ENCODE measurements around the gene EDC4. TPM values are rescaled to one million over a fixed set of nuclear protein-coding genes. Genes with fewer than 3 reads are reported as not detected.

Gene EDC4
- total and polyA plus RNA-seq, 8 donors: 22.0 to 141 (median 42.0) TPM

GRCh38 chr16:67878232-67878631 lies 5.4 kb downstream of the EDC4 start:
- no peaks in the 10 kb centered on the region for H3K27me3 ChIP-seq
- H3K36me3 ChIP-seq: peaks cover 71 to 76% (median 74%) of the 10 kb centered on the region in 4 donors
- H3K4me3 ChIP-seq: no peak overlapping the region
- H3K4me1 ChIP-seq: peaks cover 16 to 39% (median 28%) of the 10 kb centered on the region in 4 donors
- intact Hi-C loops (cut with DNase I; ENCODE audit: low total_unique reads): no loop called here
- TF ChIP-seq EP300 (IDR thresholded peaks at IDR 0.05) (no peak), POLR2AphosphoS5 (IDR thresholded peaks at IDR 0.05) (no peak), CTCF (IDR thresholded peaks at IDR 0.05) (no peak), POLR2A (IDR thresholded peaks at IDR 0.05) (no peak)
- no peak for DNase-seq
- no peak overlapping the region for H3K27ac ChIP-seq
- H3K9me3 ChIP-seq: no peaks in the 10 kb centered on the region
- whole genome bisulfite sequencing, 5 donors: 89 to 95% (median 92%) methylated on average over 4 to 6 of the region's 6 CpGs

GRCh38 chr16:67878846-67879245 lies 6.0 kb downstream of the EDC4 start:
- H3K27ac ChIP-seq: no peak overlapping the region
- TF ChIP-seq CTCF (IDR thresholded peaks at IDR 0.05): no peak
- no peak for TF ChIP-seq POLR2A (IDR thresholded peaks at IDR 0.05)
- no peak for TF ChIP-seq POLR2AphosphoS5 (IDR thresholded peaks at IDR 0.05)
- H3K36me3 ChIP-seq: peaks cover 77 to 82% (median 80%) of the 10 kb centered on the region in 4 donors
- H3K27me3 ChIP-seq: no peaks in the 10 kb centered on the region
- DNase-seq: no peak
- intact Hi-C loops (cut with DNase I; ENCODE audit: low total_unique reads): no loop called here
- H3K9me3 ChIP-seq: no peaks in the 10 kb centered on the region
- H3K4me3 ChIP-seq: no peak overlapping the region
- H3K4me1 ChIP-seq: peaks cover 13 to 42% (median 23%) of the 10 kb centered on the region in 4 donors
- WGBS, 5 donors: 92 to 98% (median 96%) methylated on average over 2 to 9 of the region's 9 CpGs

- no peak for TF ChIP-seq POLR2A (IDR thresholded peaks at IDR 0.05)
- no peak for TF ChIP-seq EP300 (IDR thresholded peaks at IDR 0.05)
- no peak for TF ChIP-seq CTCF (IDR thresholded peaks at IDR 0.05)
- TF ChIP-seq POLR2AphosphoS5 (IDR thresholded peaks at IDR 0.05): no peak
- DNase-seq: no peak
- no peaks in the 10 kb centered on the region for H3K27me3 ChIP-seq
- peaks cover 13 to 42% (median 23%) of the 10 kb centered on the region in 4 donors for H3K4me1 ChIP-seq
- H3K36me3 ChIP-seq: peaks cover 83 to 88% (median 87%) of the 10 kb centered on the region in 4 donors
- no peak overlapping the region for H3K27ac ChIP-seq
- intact Hi-C loops (cut with DNase I; ENCODE audit: low total_unique reads): no loop called here
- no peak overlapping the region for H3K4me3 ChIP-seq
- WGBS, 5 donors: 93 to 97% (median 95%) methylated on average over 9 to 12 of the region's 12 CpGs
- no peaks in the 10 kb centered on the region for H3K9me3 ChIP-seq
Observed at GRCh38 chr16:67879462-67879861, 6.6 kb downstream of the EDC4 start.

- peaks cover 83 to 93% (median 91%) of the 10 kb centered on the region in 4 donors for H3K36me3 ChIP-seq
- H3K27ac ChIP-seq: no peak overlapping the region
- intact Hi-C loops (cut with DNase I; ENCODE audit: low total_unique reads): loop anchor here (5.0 kb wide), 2 partner anchors 47 to 162 kb away; no protein-coding TSS in a partner anchor
- no peak for DNase-seq
- H3K4me3 ChIP-seq: no peak overlapping the region
- H3K27me3 ChIP-seq: no peaks in the 10 kb centered on the region
- no peaks in the 10 kb centered on the region for H3K9me3 ChIP-seq
- 85 to 96% (median 89%) methylated on average over 3 to 5 of the region's 5 CpGs for WGBS, 5 donors
- peaks cover 13 to 42% (median 23%) of the 10 kb centered on the region in 4 donors for H3K4me1 ChIP-seq
- TF ChIP-seq POLR2AphosphoS5 (IDR thresholded peaks at IDR 0.05) (no peak), POLR2A (IDR thresholded peaks at IDR 0.05) (no peak), EP300 (IDR thresholded peaks at IDR 0.05) (no peak), CTCF (IDR thresholded peaks at IDR 0.05) (no peak)
Observed at GRCh38 chr16:67879936-67880335, 7.1 kb downstream of the EDC4 start.

Data from stomach (tissue), 9 donors.